GM21717 (cell line): ENCODE results near the gene MAPK13.
"Not testable (repeated sequence)": the region's sequence is repeated elsewhere in the genome, so short reads cannot be mapped to it uniquely, and the experiment has no call there.

Experiments used
- ATAC-seq: cut with Tn5 transposase; IDR thresholded peaks from one replicate; pipeline ENCODE4 v1.9.1; 2021; ENCODE audit warnings: mild to moderate bottlenecking, moderate library complexity; ENCODE audit not compliant: unreplicated experiment

The MAPK13 gene

GRCh38 chr6:36126553-36127458, 3.5 kb upstream of the MAPK13 start:
- ATAC-seq: no peak

- no peak for ATAC-seq
These were observed 2.8 kb upstream of the MAPK13 start for GRCh38 chr6:36127462-36128016.

- no peak for ATAC-seq
These were observed 2.2 kb upstream of the MAPK13 start for GRCh38 chr6:36128073-36128472.

- ATAC-seq: no peak
These were observed 1.5 kb upstream of the MAPK13 start for GRCh38 chr6:36128793-36129192.

GRCh38 chr6:36129334-36129733, 979 bp upstream of the MAPK13 start:
- ATAC-seq: not testable (repeated sequence)

GRCh38 chr6:36130667-36131510, 576 bp downstream of the MAPK13 start:
- no peak for ATAC-seq

- peak; percentile 76 for ATAC-seq
These were observed 1.4 kb downstream of the MAPK13 start for GRCh38 chr6:36131511-36132245.

- ATAC-seq: no peak
These were observed 2.1 kb downstream of the MAPK13 start for GRCh38 chr6:36132246-36132895.

- no peak for ATAC-seq
These were observed 2.8 kb downstream of the MAPK13 start for GRCh38 chr6:36133148-36133547.

GRCh38 chr6:36133912-36134311, 3.6 kb downstream of the MAPK13 start:
- no peak for ATAC-seq

GRCh38 chr6:36135053-36135731, 4.9 kb downstream of the MAPK13 start:
- ATAC-seq: no peak

GRCh38 chr6:36136034-36136433, 5.7 kb downstream of the MAPK13 start:
- no peak for ATAC-seq

GRCh38 chr6:36136551-36136950, 6.2 kb downstream of the MAPK13 start:
- ATAC-seq: no peak

- ATAC-seq: no peak
These were observed 8.4 kb downstream of the MAPK13 start for GRCh38 chr6:36138667-36139066.

- ATAC-seq: no peak
These were observed 9.1 kb downstream of the MAPK13 start for GRCh38 chr6:36139431-36139830.

GRCh38 chr6:36139991-36140710, 9.8 kb downstream of the MAPK13 start:
- no peak for ATAC-seq

- ATAC-seq: no peak
These were observed 10.8 kb downstream of the MAPK13 start for GRCh38 chr6:36141091-36141490.

GRCh38 chr6:36141961-36142360, 11.6 kb downstream of the MAPK13 start:
- no peak for ATAC-seq
